ENCODE data around the gene HNRNPF.
A peak's percentile ranks its signal among the peaks of the same experiment; 100 is the strongest.

The HNRNPF gene

DNA sequence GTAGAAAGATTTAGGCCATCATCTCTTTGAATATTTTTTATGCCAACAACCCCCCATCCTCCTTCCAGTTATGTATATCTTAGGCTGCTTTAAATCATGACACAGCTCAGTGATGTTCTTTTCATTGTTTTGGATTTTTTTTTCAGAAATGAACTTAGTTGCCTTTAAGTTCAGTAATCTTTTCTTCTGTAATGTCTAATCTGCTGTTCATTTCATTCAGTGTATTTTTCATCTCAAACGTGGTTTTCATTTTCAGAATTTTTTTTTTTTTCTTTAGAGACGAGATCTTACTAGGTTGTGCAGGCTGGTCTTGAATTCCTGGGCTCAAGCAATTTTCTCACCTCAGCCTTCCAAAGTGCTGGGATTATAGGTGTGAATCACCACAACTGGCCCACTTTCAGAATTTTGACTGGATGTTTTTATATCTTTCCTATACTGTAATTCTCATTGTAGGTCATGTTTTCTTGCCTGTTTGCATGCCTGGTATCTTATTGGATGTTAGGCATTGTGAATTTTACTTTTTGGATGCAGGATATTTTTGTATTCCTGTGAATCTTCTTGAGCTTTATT lies 36.0 kb upstream of the HNRNPF start:
- ChIA-PET POLR2A (no interaction called here), CTCF (interaction anchor here (1.1 to 1.2 kb wide), 2 partner anchors 13 to 153 kb away, joined by 3 to 4 read pairs; no protein-coding TSS in a partner anchor)
- TF ChIP-seq, protein P1, sequence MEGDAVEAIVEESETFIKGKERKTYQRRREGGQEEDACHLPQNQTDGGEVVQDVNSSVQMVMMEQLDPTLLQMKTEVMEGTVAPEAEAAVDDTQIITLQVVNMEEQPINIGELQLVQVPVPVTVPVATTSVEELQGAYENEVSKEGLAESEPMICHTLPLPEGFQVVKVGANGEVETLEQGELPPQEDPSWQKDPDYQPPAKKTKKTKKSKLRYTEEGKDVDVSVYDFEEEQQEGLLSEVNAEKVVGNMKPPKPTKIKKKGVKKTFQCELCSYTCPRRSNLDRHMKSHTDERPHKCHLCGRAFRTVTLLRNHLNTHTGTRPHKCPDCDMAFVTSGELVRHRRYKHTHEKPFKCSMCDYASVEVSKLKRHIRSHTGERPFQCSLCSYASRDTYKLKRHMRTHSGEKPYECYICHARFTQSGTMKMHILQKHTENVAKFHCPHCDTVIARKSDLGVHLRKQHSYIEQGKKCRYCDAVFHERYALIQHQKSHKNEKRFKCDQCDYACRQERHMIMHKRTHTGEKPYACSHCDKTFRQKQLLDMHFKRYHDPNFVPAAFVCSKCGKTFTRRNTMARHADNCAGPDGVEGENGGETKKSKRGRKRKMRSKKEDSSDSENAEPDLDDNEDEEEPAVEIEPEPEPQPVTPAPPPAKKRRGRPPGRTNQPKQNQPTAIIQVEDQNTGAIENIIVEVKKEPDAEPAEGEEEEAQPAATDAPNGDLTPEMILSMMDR (IDR thresholded peaks at IDR 0.05; ENCODE audit: insufficient read depth, low read length, missing control alignments), result no peak

DNA sequence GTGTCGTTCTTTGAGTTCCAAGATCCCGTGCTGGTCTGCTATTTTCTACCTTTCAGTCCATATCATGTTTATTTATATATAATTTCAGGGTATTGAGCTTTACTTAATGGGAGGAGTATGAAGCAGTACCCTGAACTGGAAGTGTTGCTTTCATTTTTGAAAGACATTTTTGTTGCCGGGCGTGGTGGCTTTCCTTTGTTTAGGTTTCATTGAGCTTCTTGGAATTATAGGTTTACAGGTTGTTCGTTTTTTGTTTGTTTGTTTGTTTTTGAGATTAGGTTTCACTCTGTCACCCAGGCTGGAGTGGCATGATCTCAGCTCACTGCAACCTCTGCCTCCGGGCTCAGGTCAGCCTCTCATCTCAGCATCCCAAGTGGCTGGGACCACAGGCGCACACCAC lies 35.3 kb upstream of the HNRNPF start:
- no peak for DNase-seq (ENCODE audit: low read depth, low spot score)
- TF ChIP-seq, protein P1 (IDR thresholded peaks at IDR 0.05; ENCODE audit: insufficient read depth, low read length, missing control alignments), result no peak
- H3K4me3 ChIP-seq (ENCODE audit: low read depth, low read length), result no peak overlapping the region
- POLR2A ChIA-PET, result no interaction called here
- CTCF ChIA-PET, result interaction anchor here (1.1 to 1.2 kb wide), 2 partner anchors 14 to 152 kb away, joined by 3 to 4 read pairs; no protein-coding TSS in a partner anchor

More for the DNA sequence above, 36.0 kb upstream of the HNRNPF start:
- no peak for DNase-seq (ENCODE audit: low read depth, low spot score)
- no peak overlapping the region for H3K4me3 ChIP-seq (ENCODE audit: low read depth, low read length)

DNA sequence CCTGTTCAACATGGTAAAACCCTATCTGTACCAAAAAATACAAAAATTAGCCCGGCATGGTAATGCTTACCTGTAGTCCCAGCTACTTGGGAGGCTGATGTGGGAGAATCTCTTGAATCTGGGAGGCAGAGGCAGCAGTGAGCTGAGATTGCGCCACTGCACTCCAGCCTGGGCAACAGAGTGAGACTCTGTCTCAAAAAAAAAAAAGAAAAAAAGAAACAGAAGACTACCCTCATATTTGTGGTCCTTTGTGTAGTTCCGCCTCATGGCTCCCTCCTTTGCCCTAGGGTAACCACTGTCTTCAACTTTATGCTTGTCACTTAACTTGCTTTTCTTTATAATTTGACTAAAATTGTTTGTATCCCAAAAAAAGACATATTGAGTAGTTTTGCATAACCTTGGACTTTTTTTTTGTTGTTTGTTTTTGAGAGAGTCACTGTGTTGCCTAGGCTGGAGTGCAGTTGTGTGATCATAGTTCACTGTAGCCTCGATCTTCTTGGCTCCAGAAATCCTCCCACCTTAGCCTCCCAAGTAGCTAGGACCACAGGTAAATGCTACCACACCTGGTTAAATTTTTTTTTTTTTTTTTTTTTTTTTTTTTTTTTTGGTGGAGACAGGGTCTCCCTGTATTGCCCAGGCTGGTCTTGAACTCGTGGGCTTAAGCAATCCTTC lies 31.6 kb upstream of the HNRNPF start:
- TF ChIP-seq, protein P1 (IDR thresholded peaks at IDR 0.05; ENCODE audit: insufficient read depth, low read length, missing control alignments), result no peak
- DNase-seq (ENCODE audit: low read depth, low spot score), result no peak
- CTCF ChIA-PET, result no interaction called here
- POLR2A ChIA-PET, result no interaction called here
- H3K4me3 ChIP-seq (ENCODE audit: low read depth, low read length), result no peak overlapping the region

DNA sequence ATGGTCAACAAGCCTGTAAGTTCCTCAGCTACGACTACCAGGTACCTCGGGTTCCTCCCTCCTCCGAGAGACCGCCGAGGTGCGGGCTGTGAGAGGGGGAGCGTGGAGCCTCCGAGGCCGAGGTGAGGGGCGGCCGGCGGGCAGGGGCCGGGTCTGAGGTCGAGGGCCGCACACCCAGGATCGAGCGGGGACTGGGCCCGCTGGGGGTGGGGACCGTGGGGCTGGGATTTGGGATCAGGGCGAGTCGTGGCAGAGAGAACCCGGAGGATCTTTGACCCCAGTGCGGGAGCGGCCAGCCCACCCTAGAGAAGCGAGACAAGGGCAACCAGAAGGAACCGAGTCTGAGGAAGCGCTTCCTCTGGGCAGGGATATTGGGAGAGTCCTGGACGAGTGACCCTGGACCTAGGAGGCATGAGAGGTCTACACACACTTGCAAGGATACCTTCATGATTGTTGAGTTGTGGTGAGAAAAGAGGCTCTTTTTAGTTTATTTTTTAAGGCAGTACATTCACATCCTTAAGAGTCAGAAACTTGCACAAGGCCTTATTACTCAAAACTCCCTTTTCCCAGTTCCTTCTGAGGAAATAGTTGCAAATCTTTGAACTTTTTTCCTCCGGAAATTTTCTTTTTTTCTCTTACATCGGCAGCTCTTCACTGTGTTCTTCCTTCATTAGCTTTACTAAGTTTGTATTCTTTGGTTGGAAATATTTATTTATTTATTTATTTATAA lies 28.3 kb upstream of the HNRNPF start:
- ChIA-PET POLR2A (interaction anchor here (1.0 kb wide), 1 partner anchor 30 kb away, joined by 6 read pairs; no protein-coding TSS in a partner anchor), CTCF (interaction anchor here (0.7 to 0.8 kb wide), 2 partner anchors 24 to 47 kb away, joined by 3 read pairs; no protein-coding TSS in a partner anchor)
- no peak for DNase-seq (ENCODE audit: low read depth, low spot score)
- H3K4me3 ChIP-seq (ENCODE audit: low read depth, low read length), result peak overlapping the region; percentile 95
- TF ChIP-seq, protein P1 (IDR thresholded peaks at IDR 0.05; ENCODE audit: insufficient read depth, low read length, missing control alignments), result no peak

DNA sequence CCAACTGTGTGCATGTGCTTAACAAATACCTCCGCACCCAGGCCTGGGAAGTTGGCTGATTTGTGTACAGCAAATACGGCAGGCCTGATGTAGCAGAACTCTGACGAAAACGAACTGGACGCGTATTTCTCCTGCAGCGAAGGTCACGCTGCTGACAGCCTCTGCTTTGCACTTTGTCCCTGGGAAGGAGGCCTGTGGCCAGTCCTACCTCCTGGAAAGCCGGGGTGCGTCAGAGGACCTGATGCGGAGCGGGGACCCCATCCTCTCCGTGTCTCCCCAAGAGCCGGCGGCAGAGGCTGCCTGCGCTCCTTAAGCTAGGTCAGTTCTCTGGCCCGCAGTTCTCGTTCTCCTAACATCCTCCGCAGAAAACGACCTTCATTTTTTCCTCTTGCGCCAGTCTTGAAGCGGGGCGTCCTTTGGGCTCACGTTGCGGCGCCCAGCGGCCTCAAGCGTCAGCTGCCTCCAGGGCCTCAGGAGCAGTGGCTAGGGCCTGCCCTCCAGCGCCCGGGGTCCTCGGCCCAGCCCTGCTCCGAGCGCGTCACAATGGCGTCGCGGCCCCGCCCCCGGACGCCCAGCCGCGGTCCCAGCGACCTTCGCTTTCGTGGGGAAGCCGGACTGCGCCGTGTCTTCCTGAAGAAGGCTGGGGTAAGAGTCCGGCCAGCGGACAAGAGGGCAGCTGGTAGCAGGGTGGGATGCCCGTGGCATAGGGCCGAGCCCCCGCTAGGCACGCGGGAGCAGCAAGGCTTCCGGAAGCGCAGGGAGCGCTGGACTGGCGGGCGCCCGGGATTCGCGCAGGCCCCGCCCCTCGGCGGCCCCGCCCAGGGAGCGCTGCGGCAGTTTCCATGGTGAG lies 27.5 kb upstream of the HNRNPF start, which contains the start of gene ZNF487:
ZNF487 (plus strand) TSS at position 821 of the 850 bp plus-strand sequence. CDS start 38,703 bp downstream, outside the sequence.
- TF ChIP-seq, protein P1 (IDR thresholded peaks at IDR 0.05; ENCODE audit: insufficient read depth, low read length, missing control alignments), result no peak
- ChIA-PET POLR2A (interaction anchor here (0.6 to 1.0 kb wide), 2 partner anchors 29 to 150 kb away, joined by 3 to 6 read pairs; no protein-coding TSS in a partner anchor), CTCF (interaction anchor here (0.6 to 0.8 kb wide), 3 partner anchors 17 to 46 kb away, joined by 3 read pairs; no protein-coding TSS in a partner anchor)
- peak within 1 kb of the TSS; percentile 95 for H3K4me3 ChIP-seq (ENCODE audit: low read depth, low read length)
- DNase-seq (ENCODE audit: low read depth, low spot score), result no peak
